Measurements from ENCODE around the gene TBC1D9.

GRCh38 chr4:140777386-140777785, 21.2 kb upstream of the TBC1D9 start:
- TF ChIP-seq POLR2A (IDR thresholded peaks at IDR 0.05) (no peak), CTCF (IDR thresholded peaks at IDR 0.05) (no peak)
